Measurements from ENCODE around the gene DNAJC5.
A peak's percentile ranks its signal among the peaks of the same experiment; 100 is the strongest.

The DNAJC5 gene

DNA sequence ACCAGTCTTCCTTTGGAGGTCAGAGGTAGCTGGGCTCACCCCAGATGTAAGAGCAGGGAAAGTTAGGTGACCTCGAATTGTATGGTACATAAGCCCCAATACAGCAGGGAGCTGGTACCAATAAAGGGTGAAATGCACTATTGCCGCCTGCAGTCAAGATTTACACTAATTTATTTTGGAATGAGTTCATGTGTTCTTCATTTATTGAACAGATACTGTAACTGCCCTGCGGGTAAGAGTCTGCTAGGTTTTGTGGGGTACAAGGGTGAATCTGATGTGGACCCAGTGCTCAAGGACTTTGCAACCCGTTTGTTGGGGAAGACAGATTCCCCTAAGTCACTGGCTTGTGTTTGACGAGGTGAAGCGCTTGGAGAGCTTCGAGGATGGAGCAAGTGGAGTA lies 2.5 kb upstream of the DNAJC5 start:
- TF ChIP-seq CTCF (IDR thresholded peaks at IDR 0.05; ENCODE audit: control insufficient read depth, insufficient read depth, low read depth, low read length, missing control alignments): no peak
- no peak for DNase-seq (ENCODE audit: low read depth)
- H3K4me3 ChIP-seq (ENCODE audit: control insufficient read depth, low read depth, low read length): no peak overlapping the region

DNA sequence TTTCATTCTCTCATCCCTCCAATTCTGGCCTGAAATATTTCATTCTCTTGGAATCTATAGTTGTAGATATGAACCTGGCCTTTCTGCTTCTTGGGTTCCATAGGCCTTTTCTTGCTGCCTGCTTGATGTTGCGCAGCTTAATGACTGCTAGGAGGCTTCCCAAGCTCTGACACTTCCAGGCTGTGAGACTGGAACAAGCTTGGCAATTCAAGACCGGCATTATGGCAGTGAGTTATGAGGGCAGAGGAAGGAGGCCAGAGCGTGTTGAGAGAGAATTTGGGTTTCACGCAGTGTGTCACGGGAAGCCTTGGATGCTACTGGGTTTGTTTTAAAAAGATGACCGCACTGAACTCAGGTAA lies 948 bp upstream of the DNAJC5 start:
- no peak for TF ChIP-seq CTCF (IDR thresholded peaks at IDR 0.05; ENCODE audit: control insufficient read depth, insufficient read depth, low read depth, low read length, missing control alignments)
- no peak for DNase-seq (ENCODE audit: low read depth)
- no peak overlapping the region for H3K4me3 ChIP-seq (ENCODE audit: control insufficient read depth, low read depth, low read length)

DNA sequence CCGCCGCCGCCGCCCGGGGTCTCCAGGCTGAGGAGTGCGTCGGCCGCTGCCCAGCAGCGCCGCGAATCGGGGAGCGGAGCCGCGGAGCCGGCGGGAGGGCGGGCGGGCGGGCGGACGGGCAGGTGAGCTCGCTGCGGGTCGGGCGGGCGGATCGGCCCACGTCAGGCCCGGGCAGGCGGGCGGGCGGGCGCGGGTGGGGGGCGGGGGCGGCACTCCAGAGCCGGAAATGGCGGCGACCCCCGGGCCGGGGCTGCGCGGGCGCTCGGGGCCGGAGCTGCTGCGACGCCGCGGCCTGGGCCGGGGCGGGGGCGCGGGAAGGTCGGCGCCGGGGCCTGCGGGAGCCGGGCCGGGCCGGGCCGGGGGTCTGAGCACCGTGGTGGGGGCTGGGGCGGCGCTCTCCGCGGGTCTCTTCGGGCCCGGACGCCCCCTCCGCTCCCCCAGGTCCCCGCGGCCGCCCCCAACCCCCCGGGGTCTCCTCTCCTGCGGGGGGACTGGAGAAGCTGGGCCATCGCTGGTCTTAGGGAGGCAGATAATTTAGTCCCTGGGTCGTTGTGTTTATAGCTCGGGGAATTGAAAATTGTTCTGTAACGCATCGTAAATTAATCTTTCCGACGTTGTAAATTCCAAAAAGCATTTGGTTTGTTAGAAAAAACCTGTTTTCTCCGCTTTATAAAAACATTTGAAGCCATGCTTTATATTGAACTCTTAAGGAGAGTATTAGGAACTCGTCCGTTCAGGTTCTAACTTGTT lies 451 bp downstream of the DNAJC5 start:
- DNase-seq (ENCODE audit: low read depth): no peak
- no peak for TF ChIP-seq CTCF (IDR thresholded peaks at IDR 0.05; ENCODE audit: control insufficient read depth, insufficient read depth, low read depth, low read length, missing control alignments)
- peak overlapping the region; percentile 67 for H3K4me3 ChIP-seq (ENCODE audit: control insufficient read depth, low read depth, low read length)

GRCh38 chr20:63895952-63896263 lies 982 bp downstream of the DNAJC5 start:
- H3K4me3 ChIP-seq (ENCODE audit: control insufficient read depth, low read depth, low read length): peak overlapping the region; percentile 67
- no peak for DNase-seq (ENCODE audit: low read depth)
- no peak for TF ChIP-seq CTCF (IDR thresholded peaks at IDR 0.05; ENCODE audit: control insufficient read depth, insufficient read depth, low read depth, low read length, missing control alignments)

DNA sequence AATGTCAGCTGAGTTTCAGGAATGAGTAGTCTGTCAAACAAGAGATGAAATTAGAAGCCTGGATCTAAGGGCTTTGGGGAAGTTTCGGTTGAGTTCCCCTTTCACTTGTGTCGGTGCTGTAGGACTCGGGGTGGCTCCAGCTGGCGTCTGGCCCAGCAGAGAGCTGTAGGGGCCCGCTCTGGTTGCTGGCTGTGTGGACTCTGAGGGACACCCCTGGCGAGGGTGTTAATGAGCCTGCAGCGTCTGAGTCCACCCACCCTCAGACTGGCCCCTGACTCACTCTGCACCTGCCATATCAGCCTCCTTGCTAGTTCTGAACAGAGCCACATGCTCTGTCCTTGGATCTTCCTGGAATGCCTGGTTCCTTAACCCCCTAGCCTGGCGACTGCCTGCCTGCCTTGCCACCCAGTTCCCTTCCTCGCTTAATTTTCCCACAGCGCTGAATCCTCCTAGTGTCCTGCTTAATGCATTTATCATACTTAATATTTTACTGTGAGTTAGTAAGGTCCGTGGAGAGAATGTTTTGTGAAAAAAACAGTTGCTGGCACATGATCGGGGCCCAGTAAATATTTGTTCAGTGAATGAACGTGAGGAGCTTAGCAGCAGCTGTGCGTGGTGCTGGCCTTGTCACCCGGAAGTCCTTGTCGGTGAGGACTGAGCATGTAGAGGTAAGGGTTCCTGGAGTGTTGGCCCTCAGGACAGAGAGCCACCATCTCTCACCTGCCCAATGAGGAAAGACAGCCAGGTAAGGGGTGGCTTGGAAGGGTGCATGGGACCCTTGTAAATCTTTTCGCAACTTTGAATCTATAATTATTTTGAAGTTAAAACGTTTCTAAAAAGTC lies 1.6 kb downstream of the DNAJC5 start:
- peak overlapping the region; percentile 67 for H3K4me3 ChIP-seq (ENCODE audit: control insufficient read depth, low read depth, low read length)
- DNase-seq (ENCODE audit: low read depth): no peak
- no peak for TF ChIP-seq CTCF (IDR thresholded peaks at IDR 0.05; ENCODE audit: control insufficient read depth, insufficient read depth, low read depth, low read length, missing control alignments)

DNA sequence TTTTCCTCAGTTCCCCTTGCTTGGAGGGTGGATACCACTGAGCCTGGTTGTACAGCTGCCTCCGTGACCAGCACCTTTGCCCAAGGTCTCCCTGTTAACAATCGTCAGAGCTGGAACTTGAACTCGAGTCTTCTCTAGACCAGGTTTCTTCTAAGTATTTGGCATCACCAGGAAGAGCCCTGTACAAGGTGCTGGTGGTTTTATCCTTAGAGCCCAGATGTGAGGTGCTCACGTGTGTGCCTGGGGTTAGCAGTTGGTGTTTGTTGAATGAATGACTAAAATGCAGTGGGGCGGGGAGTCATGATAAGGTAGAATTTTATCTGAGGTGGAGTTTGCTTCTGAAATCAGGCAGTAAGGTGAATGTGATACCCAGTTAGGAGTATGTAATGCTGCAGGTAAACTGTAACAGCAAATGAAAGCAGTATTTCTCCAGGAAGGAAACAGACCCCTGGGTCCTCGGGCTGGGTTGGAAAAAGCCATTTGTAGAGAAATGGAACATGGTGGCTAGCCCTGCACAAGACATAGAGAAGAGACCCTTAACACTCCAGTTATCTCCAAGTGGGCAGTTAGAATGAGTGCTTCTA lies 3.1 kb downstream of the DNAJC5 start:
- H3K4me3 ChIP-seq (ENCODE audit: control insufficient read depth, low read depth, low read length): no peak overlapping the region
- DNase-seq (ENCODE audit: low read depth): no peak
- no peak for TF ChIP-seq CTCF (IDR thresholded peaks at IDR 0.05; ENCODE audit: control insufficient read depth, insufficient read depth, low read depth, low read length, missing control alignments)
